GM19397 (cell line): Measurements from ENCODE around the gene CCDC187.
"Not testable (repeated sequence)": the region's sequence is repeated elsewhere in the genome, so short reads cannot be mapped to it uniquely, and the experiment has no call there.

ENCODE experiments used
- ATAC-seq: cut with Tn5 transposase; IDR thresholded peaks from one replicate; pipeline ENCODE4 v1.9.1; 2021; ENCODE audit warnings: mild to moderate bottlenecking, moderate library complexity; ENCODE audit not compliant: unreplicated experiment

Gene CCDC187

DNA sequence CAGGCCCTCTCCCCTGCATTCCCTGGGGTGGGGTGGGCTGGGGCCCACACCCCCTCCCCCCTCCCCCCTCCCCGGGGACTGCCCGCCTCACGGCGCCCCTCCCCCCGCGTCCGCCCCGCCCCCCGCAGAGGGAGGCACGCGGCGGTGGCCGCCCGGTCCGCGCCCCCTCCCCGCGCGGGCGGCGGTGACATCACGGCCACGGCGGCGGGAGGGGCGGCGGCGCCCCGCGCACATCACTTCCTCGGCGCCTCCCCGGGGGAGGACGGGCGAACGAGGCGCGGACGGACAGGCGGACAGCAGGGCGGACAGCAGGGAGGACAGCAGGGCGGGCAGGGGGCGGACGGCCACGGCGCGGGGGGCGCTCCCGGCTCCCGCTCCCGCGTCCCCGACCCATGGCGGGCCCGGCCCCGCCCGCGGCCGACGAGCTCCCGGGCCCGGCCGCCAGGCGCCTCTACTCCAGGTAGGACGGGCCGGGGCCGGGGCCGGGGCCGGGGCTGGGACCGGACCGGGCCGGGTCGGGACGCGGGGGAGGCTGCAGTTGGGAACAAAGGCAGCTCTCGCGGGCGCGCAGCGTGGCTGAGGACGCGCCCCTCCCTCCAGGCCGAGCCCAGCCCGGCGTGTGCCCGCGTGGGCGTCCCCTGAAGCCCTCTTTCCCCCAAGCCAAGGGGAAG lies 23.5 kb upstream of the CCDC187 start, which contains the start of gene GPSM1:
Gene GPSM1 (plus strand): TSS at position 236 of the 671 bp plus-strand sequence. CDS start 157 bp downstream, at position 393.
- no peak for ATAC-seq

DNA sequence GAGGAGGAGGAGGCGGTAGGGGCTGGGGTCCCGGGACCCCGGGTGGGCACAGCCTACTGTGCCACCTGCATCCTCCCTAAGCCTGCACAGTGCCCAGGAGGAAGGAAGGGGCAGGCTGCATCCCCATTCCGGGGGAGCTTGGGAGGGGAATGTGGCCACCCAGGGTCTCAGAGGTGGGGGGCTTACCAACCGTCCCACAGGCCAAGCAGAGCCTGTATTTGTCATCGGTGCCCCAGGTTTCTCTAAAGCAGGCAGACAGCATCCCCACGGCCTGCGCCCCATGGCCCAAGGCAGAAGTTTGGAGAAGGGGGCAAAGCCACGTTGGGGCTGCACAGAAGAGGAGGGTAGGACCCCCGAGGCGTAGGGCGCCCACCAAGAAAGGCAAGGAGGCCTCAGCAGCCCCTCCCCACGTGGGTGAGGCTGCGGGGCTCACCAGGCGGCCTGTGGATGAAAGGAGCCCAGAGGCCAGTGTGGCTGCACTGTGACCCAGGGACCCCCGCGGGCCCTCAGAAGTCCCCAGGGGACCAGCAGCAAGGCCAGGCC lies 22.9 kb upstream of the CCDC187 start:
- no peak for ATAC-seq

DNA sequence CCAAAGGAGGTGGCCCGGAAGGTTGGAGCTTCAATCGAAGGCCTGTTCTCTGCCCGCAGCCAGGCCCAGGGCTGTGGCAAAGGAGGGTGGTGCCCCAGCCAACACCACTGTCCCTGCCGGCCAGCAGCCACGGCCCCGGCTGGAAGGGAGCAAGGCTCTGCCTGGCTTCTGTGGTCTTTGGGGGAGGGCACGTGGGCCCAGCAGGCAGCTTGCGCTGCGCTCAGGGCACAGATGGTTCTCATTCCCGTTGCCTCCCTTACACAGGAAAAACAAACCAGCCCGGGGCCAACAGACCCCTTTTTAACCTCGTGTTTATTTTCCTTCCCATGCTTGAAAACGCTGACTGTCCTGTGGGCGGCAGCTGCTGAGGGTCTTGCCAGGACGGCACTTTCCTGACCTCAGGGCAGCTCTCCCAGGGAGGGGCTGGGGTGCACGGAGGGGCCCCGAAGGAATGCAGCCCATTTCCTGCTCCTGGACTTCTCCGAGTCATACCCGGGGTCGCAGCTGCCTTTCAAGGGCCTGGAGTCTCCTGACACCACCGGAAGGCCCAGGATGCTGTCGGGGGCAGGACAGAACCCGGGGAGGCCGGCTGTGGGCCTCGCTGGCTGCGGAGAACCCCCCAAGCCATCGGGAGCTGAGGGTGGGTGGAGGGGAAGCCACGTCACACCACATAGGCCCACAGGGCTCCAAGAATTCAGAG lies 22.3 kb upstream of the CCDC187 start:
- ATAC-seq, result no peak

DNA sequence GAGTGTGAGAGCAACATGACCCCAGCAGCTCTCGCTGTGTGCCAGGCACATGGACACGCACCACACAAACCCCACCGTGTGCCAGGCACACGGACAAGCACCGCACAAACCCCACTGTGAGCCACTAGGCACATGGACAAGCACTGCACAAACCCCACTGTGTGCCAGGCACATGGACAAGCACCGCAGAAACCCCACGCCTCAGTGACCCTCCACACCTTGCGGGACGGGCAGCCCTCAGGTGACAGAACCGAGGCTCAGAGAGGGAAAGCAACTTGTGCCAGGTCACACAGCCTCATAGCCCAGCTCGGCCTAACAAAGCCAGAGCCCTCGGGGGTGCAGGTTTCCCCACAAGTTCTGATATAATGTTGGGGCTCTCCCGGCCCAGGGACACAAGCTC lies 21.5 kb upstream of the CCDC187 start:
- ATAC-seq, result no peak

DNA sequence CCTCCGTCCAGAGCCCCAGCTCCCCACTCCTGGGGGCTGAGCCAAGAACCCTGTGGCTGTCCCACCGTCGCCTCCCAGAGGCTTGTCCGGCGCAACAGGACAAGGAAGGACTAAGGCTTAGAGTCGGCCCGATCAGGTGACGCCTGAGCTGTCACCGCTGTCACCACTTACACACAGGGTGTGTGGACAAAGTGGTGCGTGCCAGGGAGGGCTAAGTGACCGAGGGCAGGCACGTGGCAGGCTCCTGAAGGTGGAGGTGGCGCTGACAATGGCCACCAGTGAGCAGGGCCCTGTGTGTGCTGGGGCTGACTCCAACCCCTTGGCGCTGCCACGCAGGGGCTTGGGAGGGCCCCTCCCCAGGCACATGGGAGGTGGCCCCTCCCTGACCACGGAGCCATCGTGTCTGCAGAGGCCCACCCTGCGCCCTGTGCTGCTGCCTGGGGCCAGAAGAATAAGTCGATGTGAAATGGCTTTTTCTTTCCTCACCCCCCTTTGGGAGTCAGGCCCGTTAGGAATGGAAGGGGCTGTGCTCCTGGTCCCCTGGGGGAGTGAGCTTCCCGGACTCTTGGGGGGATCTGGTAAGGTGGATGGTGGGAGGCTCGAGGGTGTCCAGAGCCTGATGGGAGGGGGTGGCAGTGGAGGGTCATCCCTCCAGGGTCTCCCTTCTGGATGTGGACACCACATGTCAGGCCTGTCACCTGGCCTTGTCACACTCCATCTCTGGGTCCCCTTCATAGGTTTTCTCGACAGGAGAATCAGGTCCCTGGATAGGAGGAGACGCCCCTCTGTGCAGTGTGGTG lies 20.8 kb upstream of the CCDC187 start:
- no peak for ATAC-seq

DNA sequence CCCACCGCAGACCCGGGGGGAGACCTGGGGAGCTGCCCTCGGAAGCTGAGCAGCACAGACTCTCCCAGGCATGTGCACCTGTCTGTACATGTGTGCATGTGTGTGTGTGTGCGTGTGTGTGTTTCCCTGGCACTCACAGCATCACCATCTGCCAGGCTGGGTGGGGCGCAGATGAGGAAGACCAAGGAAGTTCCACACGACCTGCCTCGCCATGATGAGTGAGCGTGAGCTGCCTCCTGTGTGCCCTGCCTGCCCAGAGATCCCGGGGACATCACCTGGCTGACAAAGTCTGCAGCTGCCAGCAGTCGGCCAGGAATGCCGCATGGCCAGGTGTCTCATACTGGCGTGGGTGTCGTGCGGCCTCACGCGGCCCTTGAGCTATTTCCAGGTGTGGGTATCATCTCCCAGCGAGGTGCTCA lies 19.5 kb upstream of the CCDC187 start:
- no peak for ATAC-seq

DNA sequence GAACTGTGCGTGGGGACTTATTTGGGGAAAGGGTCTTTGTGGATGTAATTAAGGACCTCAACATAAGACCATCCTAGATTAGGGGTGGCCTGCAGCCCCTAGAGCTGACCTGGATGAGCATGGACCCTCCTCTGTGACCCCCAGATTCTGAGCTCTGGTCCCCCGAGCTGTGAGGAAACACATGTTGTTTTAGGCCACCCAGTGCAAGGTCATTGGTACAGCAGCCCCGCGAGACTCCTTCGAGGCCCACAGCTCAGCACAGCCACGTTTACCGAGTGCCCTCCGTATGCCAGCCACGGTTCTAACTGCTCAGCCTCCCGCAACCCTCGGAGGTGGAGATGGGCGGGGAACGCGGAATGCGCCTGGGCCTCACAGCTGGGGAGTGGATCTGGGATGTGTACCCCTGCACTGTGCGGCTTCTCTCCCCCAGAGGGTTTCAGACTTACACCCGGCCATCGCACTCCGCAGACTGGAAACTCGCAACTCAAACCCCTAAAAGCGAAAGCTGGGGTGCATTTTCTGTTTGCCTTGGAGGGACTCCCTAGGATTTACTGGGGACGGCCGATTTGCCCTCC lies 18.9 kb upstream of the CCDC187 start:
- ATAC-seq, result no peak

DNA sequence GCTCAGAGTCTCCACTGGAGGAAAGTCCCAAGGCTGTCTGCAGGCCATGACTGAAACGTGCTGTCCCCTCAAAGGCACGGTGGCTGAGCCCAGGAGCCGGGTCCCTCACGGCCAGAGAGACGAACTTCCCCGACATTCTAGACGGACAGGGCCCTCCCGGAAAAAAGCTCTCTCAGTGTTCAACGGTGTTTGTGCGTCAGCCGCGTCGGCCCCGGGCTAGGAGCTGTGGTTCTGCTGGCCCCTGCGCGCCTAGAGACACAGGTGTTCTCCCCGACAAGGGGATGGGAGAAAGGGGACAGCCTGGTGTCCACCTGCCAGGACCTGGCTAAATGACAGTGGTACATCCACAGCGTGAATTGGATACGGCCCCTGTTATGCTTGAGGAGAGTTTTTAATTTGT lies 17.7 kb upstream of the CCDC187 start:
- no peak for ATAC-seq

DNA sequence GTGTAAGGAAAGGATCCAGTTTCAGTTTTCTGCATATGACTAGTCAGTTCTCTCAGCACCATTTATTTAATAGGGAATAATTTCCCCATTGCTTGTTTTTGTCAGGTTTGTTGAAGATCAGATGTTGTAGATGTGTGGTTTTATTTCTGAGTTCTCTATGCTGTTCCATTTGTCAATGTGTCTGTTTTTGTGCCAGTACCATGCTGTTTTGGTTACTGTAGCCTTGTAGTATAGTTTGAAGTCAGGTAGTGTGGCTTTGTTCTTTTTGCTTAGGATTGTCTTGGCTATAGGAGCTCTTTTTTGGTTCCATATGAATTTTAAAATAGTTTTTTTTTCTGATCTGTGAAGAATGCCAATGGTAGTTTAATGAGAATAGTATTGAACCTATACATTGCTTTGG lies 17.1 kb upstream of the CCDC187 start:
- ATAC-seq, result not testable (repeated sequence)

DNA sequence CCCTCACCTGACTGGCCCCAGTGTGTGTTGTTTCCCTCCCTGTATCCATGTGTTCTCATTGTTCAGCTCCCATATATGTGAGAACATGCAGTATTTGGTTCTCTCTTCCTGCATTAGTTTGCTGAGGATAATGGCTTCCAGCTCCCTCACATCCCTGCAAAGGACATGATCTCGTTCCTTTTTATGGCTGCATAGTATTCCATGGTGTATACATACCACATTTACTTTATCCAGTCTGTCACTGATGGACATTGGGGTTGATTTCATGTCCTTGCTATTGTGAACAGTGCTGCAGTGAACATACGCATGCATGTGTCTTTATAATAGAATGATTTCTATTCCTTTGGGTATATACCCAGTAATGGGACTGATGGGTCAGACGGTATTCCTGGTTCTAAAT lies 16.1 kb upstream of the CCDC187 start:
- ATAC-seq, result not testable (repeated sequence)

DNA sequence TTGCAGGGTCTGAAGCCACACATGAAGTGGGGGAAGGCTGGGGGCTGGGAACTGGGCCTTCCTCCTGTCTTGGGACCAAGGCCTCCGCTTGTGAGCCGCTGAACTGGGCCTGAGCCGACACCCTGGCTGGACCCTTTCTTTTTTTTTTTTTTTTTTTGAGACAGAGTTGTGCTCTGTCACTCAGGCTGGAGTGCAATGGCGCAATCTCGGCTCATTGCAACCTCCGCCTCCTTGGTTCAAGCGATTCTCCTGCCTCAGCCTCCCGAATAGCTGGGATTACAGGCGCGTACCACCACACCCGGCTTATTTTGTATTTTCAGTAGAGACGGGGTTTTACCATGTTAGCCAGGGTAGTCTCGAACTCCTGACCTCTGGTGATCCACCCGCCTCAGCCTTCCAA lies 15.3 kb upstream of the CCDC187 start:
- not testable (repeated sequence) for ATAC-seq

DNA sequence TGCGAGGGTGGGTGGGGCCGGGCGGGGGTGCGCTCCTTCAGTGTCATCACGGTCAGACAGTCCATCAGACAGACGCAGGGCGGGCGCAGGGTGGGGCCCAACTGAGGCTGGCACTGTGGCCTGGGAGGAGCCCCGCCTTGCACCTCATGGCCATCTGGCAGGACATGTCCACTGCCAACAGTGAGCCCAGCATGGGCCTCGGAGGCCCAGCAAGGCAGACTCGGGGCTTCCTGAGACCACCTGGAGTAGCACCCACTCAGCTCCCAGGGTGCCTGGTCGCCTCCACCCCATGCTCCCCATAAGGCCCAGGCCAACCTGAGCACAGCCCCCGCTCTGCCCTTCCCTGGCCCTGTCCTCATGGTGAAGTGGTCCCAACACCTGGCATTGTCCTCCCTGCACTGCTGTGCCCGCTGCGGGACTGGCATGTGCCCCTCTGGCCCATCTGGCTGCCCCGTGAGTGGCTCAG lies 14.9 kb upstream of the CCDC187 start:
- ATAC-seq, result no peak

DNA sequence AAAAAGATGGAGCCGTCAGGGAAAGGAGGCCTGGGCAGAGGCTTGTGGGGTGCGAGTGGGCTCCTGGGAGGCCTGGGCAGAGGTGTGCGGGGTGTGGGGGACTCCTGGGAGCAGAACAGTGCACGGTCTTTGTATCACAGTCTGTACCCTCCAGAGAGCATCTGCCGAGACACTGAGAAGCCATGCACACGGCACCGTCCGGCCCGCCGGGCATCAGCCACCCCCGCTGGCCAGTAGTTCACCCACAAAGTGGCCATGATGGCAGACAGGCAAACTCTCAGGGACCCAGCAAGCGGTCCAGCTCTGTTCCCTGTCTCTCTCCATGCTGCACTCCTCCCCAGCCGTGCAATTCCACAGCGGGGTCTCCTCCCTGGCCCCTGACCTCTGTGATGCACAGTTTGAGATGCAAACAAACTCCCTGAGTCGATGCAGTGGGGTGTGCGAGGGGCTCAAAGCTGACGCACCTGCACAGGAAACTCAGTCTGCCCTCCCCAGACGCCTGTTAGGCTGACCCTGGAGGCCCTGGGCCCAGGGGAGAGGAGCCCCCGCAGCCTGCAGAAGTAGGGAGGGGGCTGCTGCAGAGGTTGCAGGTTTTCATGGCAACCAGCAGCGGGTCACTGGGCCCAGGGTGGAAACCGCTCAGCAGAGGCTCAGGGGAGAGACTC lies 14.3 kb upstream of the CCDC187 start:
- ATAC-seq, result no peak

DNA sequence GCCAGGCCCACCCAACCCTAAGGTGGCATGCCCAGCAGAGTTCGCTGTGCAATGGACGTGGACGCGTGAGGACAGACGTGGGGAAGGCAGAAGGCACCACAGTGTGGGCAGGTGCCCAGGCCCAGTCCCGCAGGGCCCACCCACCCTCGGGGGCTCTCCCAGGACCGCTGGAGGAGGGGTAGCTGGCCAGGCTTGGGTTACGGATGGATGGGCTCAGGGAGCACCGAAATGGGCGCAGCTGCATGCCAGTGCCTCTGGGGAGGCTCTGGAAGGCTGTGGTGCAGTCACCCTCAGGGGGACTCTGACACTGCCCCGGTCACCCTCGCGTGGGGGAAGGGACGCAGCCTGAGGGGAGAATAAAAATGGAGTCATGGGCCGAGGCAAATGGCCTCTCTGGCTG lies 13.8 kb upstream of the CCDC187 start:
- ATAC-seq, result no peak

DNA sequence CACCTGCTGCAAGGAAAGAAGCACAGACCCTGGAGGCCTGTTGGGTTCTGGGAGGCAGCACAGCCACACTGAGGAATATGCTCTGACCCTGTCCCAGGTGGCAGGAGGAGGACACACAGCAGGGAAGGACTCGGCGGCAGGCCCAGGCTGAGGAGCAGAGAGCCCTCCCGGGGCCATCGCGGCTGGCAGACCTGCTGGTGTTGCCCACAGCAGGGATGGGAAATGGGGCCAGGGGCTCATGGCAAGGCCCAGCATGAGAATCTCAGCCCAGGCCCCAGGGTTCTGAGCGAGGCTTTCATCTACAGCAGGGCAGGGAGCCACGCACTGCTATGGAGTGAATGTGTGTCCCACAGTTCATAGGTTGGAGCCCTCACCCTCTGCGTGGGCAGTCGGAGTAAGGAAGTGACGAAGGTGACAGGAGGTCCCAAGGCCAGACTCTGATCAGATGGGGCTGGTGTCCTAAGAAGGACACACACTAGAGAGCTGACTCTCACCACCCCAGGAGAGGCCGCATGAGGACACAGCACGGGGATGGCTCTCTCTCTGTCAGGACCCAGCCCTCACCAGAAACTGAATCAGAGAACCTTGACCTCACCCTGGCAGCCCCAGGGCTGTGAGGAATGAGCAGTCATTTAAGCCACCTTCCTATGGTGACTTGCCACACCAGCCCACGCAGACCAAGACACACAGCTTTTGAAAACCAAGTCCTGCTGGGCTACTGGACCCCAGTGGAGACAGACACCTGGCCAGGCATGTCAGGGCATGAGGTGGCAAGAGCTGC lies 13.2 kb upstream of the CCDC187 start:
- ATAC-seq, result no peak

DNA sequence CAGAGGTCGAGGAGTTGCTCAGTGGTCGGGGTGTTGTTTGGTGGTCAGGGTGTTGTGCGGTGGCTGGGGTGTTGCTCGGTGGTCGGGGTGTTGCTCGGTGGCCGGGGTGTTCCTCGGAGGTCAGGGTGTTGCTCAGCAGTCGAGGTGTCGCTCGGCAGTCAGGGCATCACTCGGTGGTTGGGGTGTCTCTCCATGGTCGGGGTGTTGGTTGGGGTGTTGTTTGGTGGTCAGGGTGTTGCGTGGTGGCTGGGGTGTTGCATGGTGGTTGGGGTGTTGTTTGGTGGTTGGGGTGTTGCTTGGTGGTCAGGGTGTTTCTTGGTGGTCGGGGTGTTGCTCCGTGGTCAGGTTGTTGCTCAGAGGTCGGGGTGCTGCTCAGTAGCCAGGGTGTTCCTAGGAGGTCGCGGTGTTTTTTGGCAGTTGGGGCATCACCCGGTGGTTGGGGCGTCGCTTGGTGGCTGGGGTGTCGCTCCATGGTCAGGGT lies 12.4 kb upstream of the CCDC187 start:
- no peak for ATAC-seq

DNA sequence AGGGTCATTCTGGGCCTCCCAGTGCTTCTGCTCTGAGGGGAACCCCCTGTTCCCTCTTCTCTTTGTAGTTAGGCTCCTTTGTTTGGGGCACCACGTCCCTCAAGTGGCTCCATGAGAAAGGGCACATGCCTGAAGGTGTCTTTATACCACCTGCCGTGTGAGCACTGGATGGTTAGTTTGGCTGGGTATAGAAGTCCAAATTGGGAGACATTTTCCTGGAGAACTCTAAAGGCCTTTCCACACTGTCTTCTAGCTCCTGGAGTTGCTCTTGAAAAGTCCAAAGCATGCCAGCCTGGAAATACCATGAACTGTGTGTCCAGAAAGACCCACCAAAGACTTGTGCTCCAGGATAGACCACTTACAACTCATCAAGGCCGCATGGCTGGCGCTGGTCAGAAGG lies 11.1 kb upstream of the CCDC187 start:
- ATAC-seq, result no peak

DNA sequence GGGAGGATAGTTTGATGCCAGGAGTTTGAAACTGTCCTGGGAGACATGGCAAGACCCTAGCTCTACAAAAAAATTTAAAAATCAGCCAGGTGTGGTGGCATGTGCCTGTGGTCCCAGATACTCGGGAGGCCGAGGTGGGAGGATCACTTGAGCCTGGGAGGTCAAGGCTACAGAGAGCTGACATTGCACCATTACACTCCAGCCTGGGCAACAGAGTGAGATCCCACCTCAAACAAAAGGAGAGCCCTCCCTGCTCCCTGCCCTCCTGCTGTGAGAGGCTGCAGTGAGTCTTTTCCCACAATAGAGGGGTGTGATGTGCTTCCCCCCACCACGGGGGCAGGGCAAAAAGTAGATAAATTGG lies 10.1 kb upstream of the CCDC187 start:
- no peak for ATAC-seq
